Endothelial cell of umbilical vein (primary cell): ENCODE measurements around the gene AMFR. TPM values are rescaled to one million over a fixed set of nuclear protein-coding genes. Genes with fewer than 3 reads are reported as not detected.

ENCODE experiments used
- BruUV-seq: library from RNA; stranded (reverse); fragments of 400-500 nt; replicated peaks from 2 replicates; lab custom pipeline; 2021; lab: Mats Ljungman, UMichigan
- CTCF ChIA-PET: fragments of 300-600, 350-600 bp; sonication (Branson Sonifier 250); formaldehyde crosslinking; loops from one replicate; lab custom pipeline; 2021; ENCODE audit warnings: antibody characterized with exemption, inconsistent platforms; lab: Charles Lee
- POLR2A ChIA-PET: fragments of 300-600, 350-600 bp; sonication (Branson Sonifier 250); formaldehyde crosslinking; loops from one replicate; lab custom pipeline; 2021; ENCODE audit warnings: antibody characterized with exemption, inconsistent platforms; lab: Charles Lee
- DNase-seq: peaks from one replicate; pipeline ENCODE4 v3.0.0-alpha.2; 2011; ENCODE audit warnings: low read depth, low spot score
- FAIRE-seq: peaks from 2 replicates; lab custom pipeline; 2011; peaks lifted over from hg19 to GRCh38; lab: Jason Lieb, UNC
- H2AFZ ChIP-seq: 2 replicates; pipeline ENCODE4 v1.6.0; 2012; ENCODE audit warnings: low read depth, low read length, control low read depth, inconsistent platforms
- H3K27ac ChIP-seq: 2 replicates; pipeline ENCODE4 v1.5.1; 2011; ENCODE audit warnings: low read depth, mild to moderate bottlenecking, control low read depth, low read length, moderate library complexity; ENCODE audit not compliant: insufficient read depth
- H3K27me3 ChIP-seq, 2 experiments: 2 replicates each; pipeline versions ENCODE4 v1.6.0 to v1.6.1; 2011; ENCODE audit warnings: low read length in 2 of 2, mixed read lengths in 1 of 2; ENCODE audit not compliant: control insufficient read depth in 2 of 2, insufficient read depth in 2 of 2
- H3K36me3 ChIP-seq, 2 experiments: 2 replicates in 1 of 2; 3 replicates in 1 of 2; pipeline ENCODE4 v1.5.1; 2011; ENCODE audit warnings: low read length in 2 of 2, mild to moderate bottlenecking in 1 of 2, moderate library complexity in 1 of 2; ENCODE audit not compliant: control insufficient read depth in 2 of 2, insufficient read depth in 2 of 2; ENCODE audit errors: extremely low read depth in 1 of 2
- H3K4me1 ChIP-seq: 3 replicates; pipeline ENCODE4 v1.5.1; 2011; ENCODE audit warnings: mild to moderate bottlenecking, low read length; ENCODE audit not compliant: control insufficient read depth, insufficient read depth; ENCODE audit errors: extremely low read depth
- H3K4me2 ChIP-seq: 2 replicates; pipeline ENCODE4 v1.6.1; 2011; ENCODE audit warnings: low read length, control low read depth, mixed read lengths; ENCODE audit not compliant: insufficient read depth
- H3K4me3 ChIP-seq, 3 experiments: fragments of 200-600 bp in 1 of 3; sonication (generic), shearing (Covaris generic) in 1 of 3; replicated peaks in 1 of 3; 2 replicates each; pipeline ENCODE4 v1.5.1; 2011 to 2016; ENCODE audit warnings: control low read depth in 3 of 3, low read length in 3 of 3, mild to moderate bottlenecking in 2 of 3, inconsistent platforms in 1 of 3, low read depth in 1 of 3, moderate library complexity in 1 of 3; ENCODE audit not compliant: insufficient read depth in 1 of 3
- H3K79me2 ChIP-seq: 2 replicates; pipeline ENCODE4 v1.6.0; 2012; ENCODE audit warnings: low read length, inconsistent platforms; ENCODE audit not compliant: control insufficient read depth, insufficient read depth
- H3K9ac ChIP-seq: replicated peaks from 2 replicates; pipeline ENCODE3; 2011; ENCODE audit warnings: low read length, control low read depth; ENCODE audit not compliant: insufficient read depth; ENCODE audit errors: extremely low read depth
- H3K9me1 ChIP-seq: replicated peaks from 3 replicates; pipeline ENCODE4 v1.6.0; 2011; ENCODE audit warnings: mild to moderate bottlenecking, low read length; ENCODE audit not compliant: control insufficient read depth, insufficient read depth; ENCODE audit errors: extremely low read depth
- H3K9me3 ChIP-seq: replicated peaks from 2 replicates; pipeline ENCODE4 v1.5.1; 2012; ENCODE audit warnings: low read length, inconsistent platforms; ENCODE audit not compliant: control insufficient read depth, insufficient read depth
- H4K20me1 ChIP-seq: replicated peaks from 2 replicates; pipeline ENCODE3; 2011; ENCODE audit warnings: mild to moderate bottlenecking, low read length; ENCODE audit not compliant: control insufficient read depth, insufficient read depth; ENCODE audit errors: extremely low read depth
- CTCF ChIP-seq, 2 donors: IDR thresholded peaks; 1 replicate in 1 of 2; 2 replicates in 1 of 2; pipeline ENCODE4 v1.5.1; 2011; ENCODE audit warnings: low read length in 2 of 2, mild to moderate bottlenecking in 2 of 2, moderate library complexity in 2 of 2, control low read depth in 1 of 2, inconsistent platforms in 1 of 2, low read depth in 1 of 2; ENCODE audit not compliant: insufficient read depth in 1 of 2; ENCODE audit errors: extremely low read depth in 1 of 2
- EZH2 ChIP-seq: IDR thresholded peaks from 2 replicates; pipeline ENCODE4 v1.6.1; 2012; ENCODE audit warnings: borderline replicate concordance, low read depth, mild to moderate bottlenecking, moderate library complexity, low read length, inconsistent platforms; ENCODE audit not compliant: severe bottlenecking
- FOS ChIP-seq: IDR thresholded peaks from 2 replicates; pipeline ENCODE4 v1.6.1; 2011; ENCODE audit warnings: mild to moderate bottlenecking, low read length, moderate library complexity, borderline replicate concordance; ENCODE audit not compliant: insufficient read depth
- GATA2 ChIP-seq: IDR thresholded peaks from 2 replicates; pipeline ENCODE4 v1.7.0; 2011; ENCODE audit warnings: low read depth, mild to moderate bottlenecking, moderate library complexity, mixed read lengths, low read length; ENCODE audit not compliant: insufficient read length, insufficient read depth
- JUN ChIP-seq: IDR thresholded peaks from 2 replicates; pipeline ENCODE4 v1.6.1; 2011; ENCODE audit warnings: borderline replicate concordance, low read depth; ENCODE audit not compliant: insufficient read length, insufficient read depth
- MYC ChIP-seq: IDR thresholded peaks from one replicate; pipeline ENCODE4 v1.6.1; 2011; ENCODE audit warnings: mild to moderate bottlenecking, low read depth, low read length
- POLR2A ChIP-seq: IDR thresholded peaks from 2 replicates; pipeline ENCODE4 v1.6.1; 2012; ENCODE audit warnings: low read depth, mild to moderate bottlenecking, control low read depth, low read length
- POLR2AphosphoS5 ChIP-seq: IDR thresholded peaks from 2 replicates; pipeline ENCODE4 v1.6.1; 2012; ENCODE audit warnings: low read depth, mild to moderate bottlenecking, control low read depth, low read length, moderate library complexity; ENCODE audit not compliant: insufficient read depth
- dilution Hi-C: fragments of 300-500 bp; cut with MboI; formaldehyde crosslinking; loops from one replicate; pipeline ENCODE4 v1.15.0; 2019; ENCODE audit warnings: low sequenced_read_pairs; ENCODE audit not compliant: extremely low pct_ligation_motif_present
- intact Hi-C: fragments of 100-400 bp; cut with micrococcal nuclease; formaldehyde crosslinking; loops from one replicate; pipeline ENCODE4 v1.10.0; 2022
- polyA plus RNA-seq, 4 experiments: library from polyadenylated mRNA; depleted of rRNA in 3 of 4; stranded (reverse) in 3 of 4; unstranded in 1 of 4; fragments of >200 nt; gene quantifications; 2 replicates each; pipeline versions ENCODE4 v1.2.1 to v1.2.3, GENCODE V29; 2011 to 2012; ENCODE audit warnings: missing spikeins in 1 of 4
- total RNA-seq: library from RNA; stranded (reverse); gene quantifications from 2 replicates; pipeline ENCODE4 v1.2.3, GENCODE V29; 2021
- TF ChIP-seq, protein P1 (sequence below): IDR thresholded peaks from 2 replicates; pipeline ENCODE4 v1.6.1; 2011; ENCODE audit not compliant: insufficient read depth, insufficient read length

AMFR gene
- total and polyA plus RNA-seq, 2 donors (not counting 3 experiments of a cell fraction or from before 2014, with no cell fraction given): 66.5 to 71.7 TPM

DNA sequence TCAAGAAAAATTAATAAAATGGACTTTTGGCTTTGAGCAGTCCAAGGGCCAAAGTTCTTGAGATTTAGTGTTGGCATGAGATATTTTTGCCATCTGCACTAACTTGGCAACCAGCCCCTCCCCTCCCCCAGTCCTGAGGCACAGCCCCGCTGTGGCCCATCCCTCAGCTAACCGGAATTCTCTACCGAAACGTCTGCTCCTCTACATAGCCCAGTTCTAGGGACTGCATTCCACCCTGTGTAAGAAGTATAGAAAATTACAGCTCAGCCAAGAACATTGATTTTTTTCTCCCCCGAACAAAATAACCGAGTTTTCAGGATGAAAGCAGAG is 97.5 kb downstream of the AMFR start:
- CTCF ChIA-PET: interaction anchor here (1.6 to 3.6 kb wide), 2 partner anchors 9 to 28 kb away, joined by 7 to 21 read pairs; no protein-coding TSS in a partner anchor

More for the DNA sequence above, 97.5 kb downstream of the AMFR start:
- Histone ChIP-seq H3K9ac (no peak overlapping the region), H3K4me2 (no peak overlapping the region), H3K4me3 (no peak overlapping the region), H3K27me3 (no peaks in the 10 kb centered on the region), H2AFZ (no peak overlapping the region), H3K27ac (no peak overlapping the region), H3K4me1 (no peaks in the 10 kb centered on the region), H3K9me3 (no peaks in the 10 kb centered on the region), H3K79me2 (no peaks in the 10 kb centered on the region), H3K36me3 (no peaks in the 10 kb centered on the region), H3K9me1 (no peaks in the 10 kb centered on the region), H4K20me1 (no peaks in the 10 kb centered on the region)
- no peak for DNase-seq
- intact Hi-C loops: no loop called here
- dilution Hi-C loops: no loop called here
- POLR2A ChIA-PET: no interaction called here
- FAIRE-seq: no peak
- TF ChIP-seq FOS (no peak), POLR2AphosphoS5 (no peak), POLR2A (no peak), EZH2 (no peak), GATA2 (no peak), CTCF (IDR thresholded peaks at IDR 0.05; ENCODE audit: extremely low read depth in 1 of 2, insufficient read depth in 1 of 2, low read depth in 1 of 2, low read length in 2 of 2) (no peak), JUN (no peak), MYC (no peak)
- TF ChIP-seq, protein P1, sequence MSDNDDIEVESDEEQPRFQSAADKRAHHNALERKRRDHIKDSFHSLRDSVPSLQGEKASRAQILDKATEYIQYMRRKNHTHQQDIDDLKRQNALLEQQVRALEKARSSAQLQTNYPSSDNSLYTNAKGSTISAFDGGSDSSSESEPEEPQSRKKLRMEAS: no peak
- no TSS peak for BruUV-seq
